RWPE1 (cell line): ENCODE measurements around the gene TNXB.

Experiments used
- CTCF ChIA-PET: fragments of 350-600 bp; sonication (Branson Sonifier 250); formaldehyde crosslinking; extraction: SDS; loops from one replicate; lab custom pipeline; 2021; lab: Yijun Ruan, JAX
- POLR2A ChIA-PET: fragments of 400-600 bp; formaldehyde crosslinking; extraction: SDS; loops from one replicate; lab custom pipeline; 2020; ENCODE audit warnings: antibody characterized with exemption; ENCODE audit not compliant: low non-redundant PET; lab: Yijun Ruan, JAX
- DNase-seq: peaks from one replicate; pipeline ENCODE4 v3.0.0; 2012; ENCODE audit warnings: low spot score
- H3K27ac ChIP-seq: fragments of 450-650 bp; 2 replicates; pipeline ENCODE4 v1.5.1; 2017
- CTCF ChIP-seq: fragments of 450-650 bp; conservative IDR thresholded peaks from 2 replicates; pipeline ENCODE4 v1.5.1; 2017; ENCODE audit warnings: low read depth, mild to moderate bottlenecking

The TNXB gene

GRCh38 chr6:32152769-32153563 is 43.8 kb upstream of the TNXB start:
- no peak for TF ChIP-seq CTCF
- ChIA-PET CTCF (interaction anchor here (0.6 to 1.7 kb wide), 2 partner anchors 34 to 179 kb away, joined by 4 to 5 read pairs; no protein-coding TSS in a partner anchor), POLR2A (no interaction called here)
- peak overlapping the region; percentile 97 for H3K27ac ChIP-seq
- DNase-seq = peak; percentile 44

GRCh38 chr6:32151863-32152768 is 43.0 kb upstream of the TNXB start, which contains the start of gene PRRT1:
Gene PRRT1, minus strand, starts transcription at chr6:32151939. Its CDS starts 112 bp downstream, at chr6:32151827.
- POLR2A ChIA-PET = no interaction called here
- CTCF ChIA-PET = interaction anchor here (1.7 kb wide), 1 partner anchor 33 kb away, joined by 4 read pairs; no protein-coding TSS in a partner anchor
- DNase-seq = no peak
- H3K27ac ChIP-seq = peak within 1 kb of the TSS; percentile 97
- no peak for TF ChIP-seq CTCF

GRCh38 chr6:32151181-32151862 is 42.2 kb upstream of the TNXB start:
- DNase-seq = no peak
- POLR2A ChIA-PET = no interaction called here
- CTCF ChIA-PET = interaction anchor here (0.5 kb wide), 2 partner anchors 20 to 98 kb away, joined by 3 to 4 read pairs; no protein-coding TSS in a partner anchor
- no peak for TF ChIP-seq CTCF
- peak overlapping the region; percentile 97 for H3K27ac ChIP-seq

GRCh38 chr6:32149932-32150870 is 41.1 kb upstream of the TNXB start:
- TF ChIP-seq CTCF = no peak
- DNase-seq = no peak
- POLR2A ChIA-PET = no interaction called here
- CTCF ChIA-PET = interaction anchor here (0.5 kb wide), 1 partner anchor 99 kb away, joined by 3 read pairs; no protein-coding TSS in a partner anchor
- peak overlapping the region; percentile 97; the same call in 1 of the 2 replicates for H3K27ac ChIP-seq

- DNase-seq = no peak
- TF ChIP-seq CTCF = no peak; the same call in 1 of the 2 replicates
- POLR2A ChIA-PET = no interaction called here
- H3K27ac ChIP-seq = peak overlapping the region; percentile 54
- CTCF ChIA-PET = no interaction called here
These were observed 40.1 kb upstream of the TNXB start for GRCh38 chr6:32149092-32149755.
